ENCODE results near the gene SLC22A13.
"Not testable (repeated sequence)": the region's sequence is repeated elsewhere in the genome, so short reads cannot be mapped to it uniquely, and the experiment has no call there.

The SLC22A13 gene

GRCh38 chr3:38264353-38264771, 1.2 kb upstream of the SLC22A13 start:
- DNase-seq (ENCODE audit: low spot score) = no peak

DNA sequence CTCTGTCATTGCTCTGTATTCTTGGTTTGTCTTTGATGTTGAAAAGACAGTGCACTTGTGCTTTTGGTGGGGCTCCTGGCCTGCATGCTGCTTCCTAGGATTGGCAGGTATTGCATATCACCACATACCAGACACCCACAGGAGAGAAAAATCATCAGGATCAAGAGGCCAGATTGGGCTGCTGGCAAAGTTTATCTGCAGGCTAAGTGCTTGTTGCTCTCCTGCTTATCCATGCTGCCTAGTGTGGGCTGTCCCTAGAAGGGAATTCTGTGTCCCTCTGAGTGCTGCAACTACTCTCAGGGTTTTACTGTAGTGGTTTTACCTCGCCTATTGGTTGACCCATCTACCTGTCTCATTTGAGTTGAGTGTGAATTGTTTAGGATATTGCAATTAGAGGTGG, 833 bp upstream of the SLC22A13 start:
- DNase-seq (ENCODE audit: low spot score) = no peak

DNA sequence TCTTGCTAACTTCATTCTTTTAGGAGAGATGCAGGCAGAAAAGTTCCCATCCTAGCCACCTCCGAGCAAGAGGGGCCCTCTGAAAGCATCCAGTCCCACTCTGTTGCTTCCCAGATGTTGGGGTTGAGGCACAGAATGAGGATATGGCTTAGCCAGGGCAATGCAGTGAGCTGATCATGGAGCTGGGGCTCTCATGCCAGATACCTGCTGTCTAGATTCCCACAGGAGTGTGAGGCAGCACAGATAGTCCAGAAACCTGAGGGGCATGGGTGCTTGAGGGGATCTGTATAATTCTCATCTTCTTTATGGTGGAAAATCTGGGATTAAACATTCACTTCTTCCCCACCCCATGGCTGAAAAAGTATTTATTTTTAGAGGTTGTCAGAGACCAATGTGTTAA, 1.2 kb downstream of the SLC22A13 start:
- no peak for DNase-seq (ENCODE audit: low spot score)

- no peak for DNase-seq (ENCODE audit: low spot score)
Observed at GRCh38 chr3:38267662-38268061, 2.0 kb downstream of the SLC22A13 start.

DNA sequence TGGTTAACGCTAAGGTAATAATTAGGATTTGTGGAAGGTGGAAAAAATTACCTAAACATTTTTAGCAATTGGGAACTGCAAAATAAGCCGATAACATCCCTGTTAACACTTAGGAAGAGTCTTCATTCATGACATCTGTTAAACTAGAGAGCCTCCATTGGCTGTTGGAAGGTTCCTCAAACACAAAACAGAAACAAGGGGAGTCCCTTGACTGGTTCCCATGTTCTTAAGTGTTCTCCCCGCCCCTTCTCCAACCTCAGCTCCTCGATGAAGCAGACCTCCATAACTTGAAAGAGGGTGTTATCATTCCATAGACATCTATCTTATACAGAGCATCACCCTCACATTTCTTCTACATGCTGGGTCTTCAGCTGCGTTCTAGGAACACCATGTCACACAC, 2.5 kb downstream of the SLC22A13 start:
- DNase-seq (ENCODE audit: low spot score) = no peak

DNA sequence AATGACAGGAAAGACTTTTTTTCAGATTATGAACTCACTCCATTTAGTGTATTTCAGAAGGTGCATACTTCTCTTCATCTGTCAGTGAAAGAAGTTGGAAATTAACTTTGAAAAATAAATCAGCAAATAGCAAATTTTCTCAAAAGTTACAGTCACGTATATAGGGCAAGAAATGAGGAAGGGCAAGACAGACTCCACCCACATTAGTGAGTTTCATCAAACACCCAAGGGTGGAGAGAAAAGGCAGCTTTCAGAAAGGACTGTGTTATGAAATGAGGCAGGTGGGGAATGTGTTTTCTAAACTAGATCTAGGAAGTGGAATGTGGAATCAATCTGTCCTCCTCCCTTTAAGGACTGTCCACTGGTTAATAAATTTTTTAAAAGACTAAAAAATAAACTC, 2.9 kb downstream of the SLC22A13 start:
- no peak for DNase-seq (ENCODE audit: low spot score)

DNA sequence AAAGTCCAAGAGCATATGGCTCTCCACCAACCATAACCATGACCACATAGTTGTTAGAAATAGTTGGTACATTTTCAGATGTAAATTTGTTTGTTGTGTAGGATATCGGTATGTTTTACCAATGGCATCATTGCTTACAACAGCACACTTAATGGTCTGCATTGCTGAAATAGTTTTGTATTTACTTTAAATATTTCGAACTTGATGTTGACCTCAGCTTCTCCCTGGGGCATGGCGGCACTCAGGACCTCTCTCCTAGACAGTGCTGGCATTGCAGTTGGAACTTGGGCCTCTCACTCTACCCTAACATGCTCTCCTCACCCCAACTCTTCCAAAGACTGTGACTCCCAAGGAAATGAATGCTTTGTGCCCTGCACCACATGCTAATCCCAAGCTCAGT, 5.0 kb downstream of the SLC22A13 start:
- no peak for DNase-seq (ENCODE audit: low spot score)

DNA sequence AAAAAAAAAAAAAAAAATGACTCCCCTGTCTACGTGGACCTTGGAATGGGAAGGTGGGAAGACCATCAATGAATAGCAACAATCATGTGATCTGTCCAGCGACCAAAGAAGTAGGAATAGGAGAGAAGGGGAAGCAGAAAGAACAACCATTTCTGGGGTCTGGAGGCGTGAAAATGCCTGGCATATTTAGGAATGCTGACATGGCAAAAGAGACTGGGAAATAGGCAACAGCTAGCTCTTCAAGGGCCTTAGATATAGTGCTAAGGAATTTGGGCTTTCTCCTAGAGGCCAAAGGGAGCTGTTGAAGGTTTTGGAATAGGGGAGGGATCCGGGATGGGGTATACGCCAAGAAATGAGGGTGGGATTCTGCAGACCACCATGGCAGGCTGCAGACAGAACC, 5.9 kb downstream of the SLC22A13 start:
- DNase-seq (ENCODE audit: low spot score) = no peak

- no peak for DNase-seq (ENCODE audit: low spot score)
Observed at GRCh38 chr3:38274864-38275649, 9.4 kb downstream of the SLC22A13 start.

DNA sequence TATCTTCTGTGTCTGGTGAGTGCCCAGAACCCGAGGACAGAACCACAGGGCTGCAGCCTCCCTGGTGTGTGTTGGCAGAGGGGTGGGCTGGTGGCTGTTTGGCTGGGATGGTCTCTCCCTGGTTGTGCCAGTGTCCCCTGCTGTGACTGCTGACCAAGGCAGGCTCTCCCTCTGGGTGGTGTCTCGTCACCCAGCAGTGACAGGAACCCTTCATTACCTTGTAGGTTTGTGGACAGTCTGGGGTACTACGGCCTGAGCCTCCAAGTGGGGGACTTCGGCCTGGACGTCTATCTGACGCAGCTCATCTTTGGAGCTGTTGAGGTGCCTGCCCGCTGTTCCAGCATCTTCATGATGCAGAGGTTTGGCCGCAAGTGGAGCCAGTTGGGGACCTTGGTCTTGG, 10.0 kb downstream of the SLC22A13 start:
- no peak for DNase-seq (ENCODE audit: low spot score)

DNA sequence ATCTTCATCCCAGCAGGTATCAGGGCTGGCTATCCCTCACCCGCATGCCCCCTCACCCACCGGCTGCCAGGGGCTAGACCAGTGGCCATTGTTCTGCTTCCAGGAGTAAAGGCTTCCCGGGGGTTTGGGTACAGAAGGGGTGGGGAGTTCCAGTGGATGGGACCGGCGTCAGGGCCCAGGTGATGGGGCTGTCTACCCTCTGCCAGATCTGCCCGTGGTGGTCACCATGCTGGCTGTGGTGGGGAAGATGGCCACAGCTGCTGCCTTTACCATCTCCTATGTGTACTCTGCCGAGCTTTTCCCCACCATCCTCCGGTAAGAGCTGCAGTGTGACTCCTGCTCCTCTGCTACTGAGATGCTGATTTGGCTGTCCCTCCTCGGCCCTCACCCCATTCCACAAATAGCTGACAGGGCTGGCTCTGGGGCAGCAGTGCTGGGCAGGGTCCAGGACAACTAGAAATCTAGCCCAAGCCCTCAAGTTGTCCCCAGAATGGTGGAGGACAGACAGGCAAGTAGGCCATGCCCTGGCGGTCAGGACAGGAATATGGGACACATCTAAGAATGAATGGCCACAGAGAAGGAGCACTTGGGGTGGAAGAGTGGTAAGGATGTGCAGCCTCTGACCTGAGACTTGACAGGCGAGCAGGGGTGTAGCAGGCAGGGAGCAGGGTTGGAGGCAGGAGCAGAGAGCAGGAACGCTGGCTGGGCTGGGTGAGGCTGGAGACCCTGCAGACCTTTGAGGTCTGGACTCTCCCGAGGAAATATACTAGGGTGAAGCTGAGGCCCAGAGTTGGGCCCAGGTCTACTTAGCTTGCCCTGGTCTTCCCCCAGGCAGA, 10.7 kb downstream of the SLC22A13 start:
- DNase-seq (ENCODE audit: low spot score) = no peak

GRCh38 chr3:38276917-38277630, 11.5 kb downstream of the SLC22A13 start:
- no peak for DNase-seq (ENCODE audit: low spot score)

DNA sequence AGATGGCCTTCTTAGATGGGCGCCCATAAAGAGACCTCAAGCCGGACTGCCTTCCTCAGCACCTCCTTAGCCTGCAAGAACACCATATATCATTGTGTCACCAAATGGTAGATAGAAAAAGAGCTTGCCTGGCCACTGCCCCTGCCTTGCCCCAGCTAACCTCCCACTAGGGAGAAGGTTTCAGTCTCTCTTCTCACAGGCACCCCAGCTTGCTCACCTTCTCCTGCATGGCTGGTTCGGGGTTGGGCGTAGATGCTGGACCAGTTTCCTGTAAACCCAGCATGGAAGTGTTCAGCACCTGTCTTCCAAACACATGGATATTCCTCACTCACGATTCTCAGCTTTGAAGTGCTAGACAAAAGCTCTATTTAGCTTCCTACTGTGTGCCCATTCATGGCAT, 13.2 kb downstream of the SLC22A13 start:
- DNase-seq (ENCODE audit: low spot score) = no peak

DNA sequence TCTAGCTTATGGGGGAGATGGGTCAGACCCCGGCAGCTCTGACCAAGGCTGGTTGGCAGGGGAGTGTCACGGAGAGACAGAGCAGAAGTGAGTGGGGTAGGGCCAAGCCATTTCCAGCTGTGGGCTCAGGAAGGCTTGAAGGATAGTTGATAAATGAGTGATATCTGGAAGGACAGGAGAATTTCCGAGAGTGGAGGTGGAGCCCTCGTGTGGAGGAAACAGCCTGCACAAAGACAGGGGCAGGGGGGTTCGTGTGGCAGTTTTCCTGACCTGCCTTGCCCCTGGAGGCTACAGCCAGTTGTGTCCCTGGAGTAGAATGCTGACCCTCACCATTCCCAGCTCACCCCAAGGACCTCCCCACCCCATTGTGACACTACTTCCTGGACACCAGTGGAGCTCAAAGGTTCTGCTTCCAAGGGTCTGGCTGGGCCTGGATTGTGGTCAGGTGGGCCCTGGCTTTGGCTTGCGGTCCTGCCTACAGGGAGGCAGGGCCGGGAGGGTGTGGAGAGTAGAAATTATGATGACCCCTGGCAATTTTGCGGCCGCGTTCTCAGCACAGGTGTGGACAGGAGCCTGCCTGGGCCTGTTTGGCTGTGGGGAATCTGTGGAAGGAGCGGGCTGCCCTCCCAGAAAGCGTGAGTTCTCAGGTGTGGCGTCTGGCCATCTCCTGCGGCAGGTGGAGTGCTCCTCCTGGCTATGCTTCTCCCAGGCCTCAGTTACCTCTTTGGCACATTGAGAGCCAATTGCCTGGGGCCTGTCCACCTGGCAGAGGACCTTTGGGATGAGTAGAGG, 16.5 kb downstream of the SLC22A13 start, which contains the start of gene SLC22A14:
TSS of gene SLC22A14 (plus strand) at position 400 of the 792 bp plus-strand sequence. CDS start 23,733 bp downstream, outside the sequence.
- no peak for DNase-seq (ENCODE audit: low spot score)

DNA sequence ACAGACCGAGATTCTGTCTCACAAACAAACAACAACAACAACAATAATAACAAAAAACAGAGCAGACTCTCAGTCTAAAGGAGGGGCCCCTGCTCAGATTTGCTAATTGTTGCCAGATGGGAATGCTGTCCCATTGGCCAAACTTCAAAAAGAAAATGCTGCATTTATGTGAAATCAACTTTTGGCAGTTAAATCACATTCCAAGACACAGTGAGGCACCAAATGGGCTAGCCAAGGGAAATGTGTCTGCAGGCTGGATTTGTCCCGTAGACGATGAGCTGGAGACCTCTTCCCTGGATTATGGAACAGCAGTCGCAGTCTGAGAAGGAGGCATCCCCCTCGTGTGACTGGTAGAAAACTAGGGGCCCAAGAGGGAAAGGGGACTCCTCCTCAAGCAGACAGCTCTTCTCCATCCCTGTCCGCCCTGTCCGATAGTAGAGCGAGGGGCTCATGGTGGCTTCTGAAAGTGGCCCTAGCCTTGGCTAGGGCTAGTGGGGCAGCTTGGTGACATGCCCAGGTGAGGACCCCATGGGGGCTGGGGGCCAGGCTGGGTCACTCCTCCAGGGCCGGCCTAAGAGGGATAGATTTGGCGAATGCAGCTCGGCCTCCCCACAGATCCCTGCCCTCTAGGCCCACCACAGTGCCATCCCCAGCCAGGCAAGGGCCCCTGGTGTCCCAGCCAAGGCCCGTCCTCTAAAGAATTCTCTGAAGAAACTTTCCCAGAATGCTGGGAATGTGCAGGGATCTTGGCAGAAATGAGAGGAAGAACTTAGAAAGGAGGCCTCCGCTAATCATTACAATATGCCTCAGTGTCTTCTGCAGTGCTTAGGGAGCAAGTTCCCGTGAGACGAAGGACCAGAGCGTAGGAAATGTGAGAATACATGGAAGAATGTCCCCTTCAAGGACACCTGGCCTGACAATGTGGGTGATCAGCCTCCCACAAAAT, 18.5 kb downstream of the SLC22A13 start:
- DNase-seq (ENCODE audit: low spot score) = no peak

GRCh38 chr3:38284756-38285150, 19.1 kb downstream of the SLC22A13 start:
- no peak for DNase-seq (ENCODE audit: low spot score)

GRCh38 chr3:38289286-38290217, 23.9 kb downstream of the SLC22A13 start:
- DNase-seq (ENCODE audit: low spot score) = not testable (repeated sequence)

- not testable (repeated sequence) for DNase-seq (ENCODE audit: low spot score)
Observed at GRCh38 chr3:38297053-38297452, 31.4 kb downstream of the SLC22A13 start.

DNA sequence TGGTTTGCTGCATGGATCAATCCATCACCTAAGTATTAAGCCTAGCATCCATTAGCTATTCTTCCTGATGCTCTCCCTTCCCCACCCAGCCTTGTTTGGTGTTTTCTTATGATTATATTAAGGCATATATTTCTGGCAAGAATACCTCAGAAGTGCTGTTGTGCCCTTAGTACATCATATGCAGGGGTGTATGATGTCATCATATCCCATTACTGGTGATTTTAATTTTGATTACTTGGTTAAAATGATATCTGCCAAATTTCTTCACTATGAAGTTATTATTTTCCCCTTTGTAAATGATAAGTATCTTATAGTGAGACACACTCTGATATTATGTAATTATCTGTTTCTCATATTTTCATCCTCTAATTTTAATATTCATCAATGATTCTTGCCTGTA, 31.9 kb downstream of the SLC22A13 start:
- no peak for DNase-seq (ENCODE audit: low spot score)

Measured in SK-N-DZ (cell line).